Testis (tissue), 2 donors: Measurements from ENCODE around the gene TPRX2.

ENCODE experiments used
- CTCF ChIP-seq, 3 experiments: fragments of 450-650 bp in 2 of 3; fragments of 200-600 bp in 1 of 3; sonication (generic) in 1 of 3; IDR thresholded peaks; one replicate each; pipeline ENCODE4 v1.5.1; 2016 to 2019; ENCODE audit warnings: antibody characterized with exemption in 3 of 3, mild to moderate bottlenecking in 2 of 3, moderate library complexity in 1 of 3
- POLR2A ChIP-seq: fragments of 450-650 bp; IDR thresholded peaks from one replicate; pipeline ENCODE4 v1.6.1; 2017; ENCODE audit warnings: antibody characterized with exemption, mild to moderate bottlenecking, moderate library complexity

- TF ChIP-seq CTCF (IDR thresholded peaks at IDR 0.05) (no peak), POLR2A (no peak)
Measured at GRCh38 chr19:47890865-47891621, 32.0 kb downstream of the TPRX2 start.
